ENCODE results near the gene AUTS2.

DNA sequence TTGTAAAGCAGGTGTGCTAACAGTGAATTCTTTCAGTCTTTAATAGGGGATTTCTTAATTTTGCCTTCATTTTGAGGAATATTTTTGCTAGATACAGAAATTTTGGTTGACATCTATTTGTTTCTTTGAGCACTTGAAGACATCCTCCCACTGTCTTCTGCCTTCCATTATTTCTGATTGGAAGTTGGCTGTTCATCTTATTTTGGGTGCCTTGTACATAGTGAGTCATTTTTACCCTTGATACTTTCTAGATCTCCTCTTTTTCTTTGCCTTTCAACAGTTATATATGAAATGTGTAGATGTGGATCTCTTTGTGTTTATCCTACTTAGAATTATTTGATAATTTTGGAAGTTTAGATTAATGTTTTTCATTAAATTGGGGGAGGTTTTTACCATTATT lies 631.0 kb downstream of the AUTS2 start:
- TF ChIP-seq CTCF (IDR thresholded peaks at IDR 0.05; ENCODE audit: insufficient read depth, low read length, poor library complexity, severe bottlenecking), result no peak
- no peak for TF ChIP-seq EZH2phosphoT487 (conservative IDR thresholded peaks at IDR 0.05; ENCODE audit: low read length)

Data from SU-DHL-6 (cell line).